Superior temporal gyrus (tissue), 1 donor: ENCODE measurements around the gene ARID4B.
"Not testable (repeated sequence)": the region's sequence is repeated elsewhere in the genome, so short reads cannot be mapped to it uniquely, and the experiment has no call there.

ENCODE experiments used
- DNase-seq: peaks from one replicate; pipeline ENCODE4 v3.0.0-alpha.2; 2016; ENCODE audit errors: extremely low spot score

The ARID4B gene

DNA sequence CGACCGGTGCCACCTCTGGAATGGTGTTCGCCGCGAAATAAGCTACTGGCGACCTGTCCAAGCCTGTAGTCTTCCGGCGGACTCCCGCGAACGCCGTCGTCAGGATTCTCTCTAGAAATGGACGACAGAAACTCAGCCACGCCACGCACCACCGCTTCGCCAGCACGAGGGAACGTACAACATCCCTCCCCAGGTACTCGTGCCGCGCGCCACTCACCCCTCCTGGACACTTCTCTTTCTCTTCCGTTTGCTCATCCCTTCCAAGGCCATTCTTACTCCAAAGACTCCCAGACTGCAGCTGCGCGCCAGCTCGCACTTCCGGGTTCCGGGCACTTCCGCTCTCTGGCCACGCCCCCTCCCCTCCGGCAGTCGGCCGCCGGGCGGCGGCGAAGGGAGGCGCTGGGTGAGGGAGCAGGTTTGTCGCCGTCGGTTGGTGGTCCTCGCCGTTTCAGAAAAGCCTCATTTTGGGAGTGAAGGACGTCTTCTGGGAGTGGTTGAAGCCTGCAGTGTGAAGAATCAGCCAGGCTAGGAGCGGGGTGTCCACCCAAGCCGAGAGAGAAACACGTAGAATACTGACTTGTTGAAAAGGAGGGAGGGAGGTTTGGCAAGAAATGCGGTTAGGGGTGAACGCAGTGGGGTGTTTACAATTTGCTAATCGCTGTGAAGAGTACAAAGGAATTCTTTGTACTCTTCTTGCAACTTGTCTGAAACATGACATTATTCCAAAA is 166.9 kb downstream of the ARID4B start, which contains the start of gene RBM34:
Gene RBM34, minus strand, starts transcription at position 294 of the 728 bp plus-strand sequence. Its CDS starts 24 bp downstream, at position 270.
- peak; percentile 95 for DNase-seq

DNA sequence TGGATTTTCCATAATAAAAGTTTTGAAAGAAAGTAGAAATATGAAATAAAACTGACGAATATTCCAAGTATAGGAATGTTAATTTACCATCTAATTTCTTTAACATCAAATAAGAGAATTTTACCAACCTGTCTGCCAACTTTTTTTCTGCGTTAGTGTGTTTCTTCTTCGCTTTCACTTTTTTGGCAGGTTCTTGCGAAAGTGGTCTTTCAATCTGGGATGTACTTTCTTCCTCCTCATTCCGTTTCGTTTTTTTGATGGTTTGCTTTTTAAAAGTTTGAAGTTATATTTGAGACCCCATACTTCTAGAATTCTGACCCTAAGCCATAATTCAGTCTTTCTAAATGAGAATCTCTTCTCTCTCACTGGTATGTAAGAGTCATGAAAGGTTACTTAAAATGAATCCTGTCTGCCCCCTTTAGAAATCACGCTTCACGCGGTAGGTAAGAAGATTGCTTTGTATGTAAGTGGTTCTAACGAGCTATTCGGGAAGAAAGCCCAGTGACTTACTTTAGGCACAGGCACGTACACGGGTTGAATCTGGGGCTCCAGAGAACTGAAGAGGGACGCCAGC is 167.5 kb downstream of the ARID4B start:
- DNase-seq = no peak

DNA sequence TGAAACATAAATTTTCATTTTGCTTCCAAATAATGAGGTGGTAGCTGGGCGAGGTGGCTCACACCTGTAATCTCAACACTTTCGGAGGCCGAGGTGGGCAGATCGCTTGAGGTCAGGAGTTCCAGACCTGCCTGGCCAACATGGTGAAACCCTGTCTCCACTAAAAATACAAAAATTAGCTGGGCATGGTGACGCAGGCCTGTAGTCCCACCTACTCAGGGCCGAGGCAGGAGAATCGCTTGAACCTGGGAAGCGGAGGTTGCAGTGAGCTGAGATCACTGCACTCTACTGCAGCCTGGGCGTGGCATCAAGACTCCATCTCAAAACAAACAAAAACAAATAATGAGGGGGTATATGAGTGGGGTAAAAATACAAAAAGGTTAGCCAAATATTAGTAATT is 168.0 kb downstream of the ARID4B start:
- DNase-seq = not testable (repeated sequence)

DNA sequence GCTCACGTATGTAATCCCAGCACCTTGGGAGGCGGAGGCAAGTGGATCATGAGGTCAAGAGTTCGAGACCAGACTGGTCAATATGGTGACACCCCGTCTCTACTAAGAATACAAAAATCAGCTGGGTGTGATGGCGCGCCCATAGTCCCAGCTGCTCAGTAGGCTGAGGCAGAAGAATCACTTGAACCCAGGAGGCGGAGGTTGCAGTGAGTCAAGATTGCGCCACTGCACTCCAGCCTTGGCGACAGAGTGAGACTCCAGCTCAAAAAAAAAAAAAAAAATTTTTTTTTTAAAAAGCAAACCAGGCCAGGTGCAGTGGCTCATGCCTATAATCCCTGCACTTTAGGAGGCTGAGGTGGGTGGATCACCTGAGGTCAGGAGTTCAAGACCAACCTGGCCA is 168.7 kb downstream of the ARID4B start:
- DNase-seq = not testable (repeated sequence)

DNA sequence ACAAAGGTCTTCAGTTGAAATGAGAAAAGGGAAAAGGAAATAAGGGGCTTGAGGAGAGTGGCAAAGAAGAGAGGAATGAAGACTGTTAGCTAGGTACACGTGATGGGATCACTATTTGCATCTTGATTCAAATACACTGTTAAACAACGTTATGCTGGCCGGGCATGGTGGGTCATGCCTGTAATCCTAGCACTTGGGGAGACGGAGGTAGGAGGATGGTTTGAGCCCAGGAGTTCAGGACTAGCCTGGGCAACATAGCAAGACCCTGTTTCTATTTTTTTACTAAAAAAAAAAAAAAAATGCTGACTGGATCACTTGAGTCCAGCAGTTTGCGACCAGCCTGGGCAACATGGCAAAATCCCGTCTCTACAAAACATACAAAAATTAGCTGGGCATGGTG is 169.3 kb downstream of the ARID4B start:
- no peak for DNase-seq

DNA sequence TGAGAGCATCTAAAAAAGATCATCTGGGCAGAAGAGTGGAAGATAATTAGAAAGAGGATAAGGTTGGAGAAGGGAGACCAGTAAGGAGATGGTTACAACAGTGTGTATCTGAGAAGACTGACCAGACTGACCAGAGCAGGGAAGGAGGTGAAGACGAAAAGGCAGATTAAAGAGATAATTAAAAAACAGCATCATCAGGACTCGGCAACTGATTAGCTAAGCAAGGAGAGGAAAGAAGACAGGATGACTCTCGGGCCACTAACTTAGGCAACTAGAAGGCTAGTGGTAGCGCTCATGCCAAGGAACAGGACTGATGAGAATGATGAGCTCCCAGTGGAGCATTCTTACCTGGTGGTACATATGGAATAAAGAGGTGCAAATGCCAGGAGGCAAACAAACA is 170.8 kb downstream of the ARID4B start:
- no peak for DNase-seq

DNA sequence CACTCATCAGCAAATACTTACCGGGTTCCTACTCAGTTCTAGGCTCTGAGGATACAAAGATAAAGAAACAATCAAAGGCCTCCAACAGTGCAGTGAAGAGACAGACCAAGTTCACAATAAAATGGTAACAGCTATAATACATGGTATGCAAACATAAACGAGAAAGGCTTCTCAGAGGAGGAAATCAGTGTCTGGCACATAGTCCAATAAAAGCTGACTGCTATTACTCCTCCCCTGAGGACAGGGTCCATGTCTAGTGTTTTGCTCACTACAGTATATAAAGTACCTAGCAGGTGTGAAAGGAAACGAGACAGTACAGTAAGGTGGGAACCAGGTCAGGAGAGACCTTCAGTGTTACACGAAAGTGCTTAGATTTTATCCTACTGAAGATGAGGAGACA is 171.2 kb downstream of the ARID4B start:
- no peak for DNase-seq

DNA sequence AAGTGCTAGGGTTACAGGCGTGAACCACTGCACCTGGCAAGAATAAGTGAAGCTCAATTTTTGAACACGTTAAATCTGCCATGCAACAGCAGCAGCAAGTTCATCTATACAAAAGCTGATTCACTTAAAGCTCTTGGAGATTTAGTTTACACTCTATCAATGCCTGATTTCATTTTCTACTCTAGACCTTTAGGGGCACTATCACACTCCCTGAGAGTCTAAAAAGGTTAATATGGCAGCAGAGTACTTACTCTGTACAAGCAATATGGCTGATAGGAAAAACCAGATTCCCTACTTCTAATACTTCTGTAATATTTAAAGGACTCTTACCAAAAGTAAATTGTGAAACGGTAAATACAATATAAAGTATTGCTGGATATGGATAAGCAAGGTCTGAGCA is 171.7 kb downstream of the ARID4B start:
- no peak for DNase-seq

DNA sequence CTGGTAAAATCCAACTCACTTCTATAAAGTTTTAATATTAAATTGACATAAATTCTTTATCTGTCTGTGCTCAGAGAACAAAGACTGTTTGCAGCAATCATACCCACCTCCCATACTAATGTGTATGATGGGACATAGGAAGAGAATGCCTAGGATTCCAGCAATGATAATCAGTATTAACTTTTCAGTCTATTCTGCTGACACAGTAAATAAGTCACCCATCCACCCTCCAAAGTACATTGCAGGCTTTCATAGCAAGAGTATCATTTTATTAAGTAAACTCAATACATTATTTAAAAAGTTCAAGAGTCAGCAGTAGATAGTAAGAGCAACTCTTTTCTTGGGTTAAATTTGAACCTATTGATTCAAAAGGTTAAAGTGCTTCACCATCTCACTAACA is 175.7 kb downstream of the ARID4B start:
- DNase-seq = no peak

DNA sequence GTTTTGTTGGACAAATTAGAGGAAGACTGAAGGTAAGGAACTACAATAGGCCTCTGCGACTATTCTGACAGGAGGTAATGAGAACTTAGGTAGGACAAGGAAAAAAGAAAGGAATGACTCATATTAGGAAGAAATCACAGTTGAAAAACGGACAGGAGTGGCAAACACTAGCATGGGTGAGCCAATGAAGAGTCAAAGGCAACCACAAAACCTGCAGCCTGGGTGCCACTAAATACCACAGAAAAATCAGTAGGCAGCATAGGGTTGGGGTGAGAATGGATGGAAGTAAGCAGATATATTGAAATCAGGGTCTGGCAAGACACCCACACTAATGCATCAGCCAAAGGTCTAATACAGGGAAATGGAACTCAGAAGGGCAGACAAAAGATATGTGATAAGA is 176.9 kb downstream of the ARID4B start:
- DNase-seq = no peak

DNA sequence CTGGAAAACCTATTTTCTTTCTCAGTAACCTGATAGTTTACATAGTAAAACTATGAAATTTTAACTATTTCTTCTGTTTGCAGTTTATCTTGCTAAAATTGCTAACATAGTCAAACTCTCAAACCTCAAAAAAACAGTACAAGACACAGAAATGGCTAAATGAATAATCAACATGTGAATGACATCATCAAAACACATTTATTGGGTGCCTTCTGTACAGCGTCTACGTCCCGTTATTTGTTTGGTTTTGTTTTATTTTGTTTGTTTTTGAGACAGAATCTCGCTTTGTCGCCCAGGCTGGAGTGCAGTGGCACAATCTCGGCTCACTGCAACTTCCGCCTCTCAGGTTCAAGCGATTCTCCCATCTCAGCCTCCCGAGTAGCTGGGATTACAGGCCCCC is 178.2 kb downstream of the ARID4B start:
- no peak for DNase-seq

DNA sequence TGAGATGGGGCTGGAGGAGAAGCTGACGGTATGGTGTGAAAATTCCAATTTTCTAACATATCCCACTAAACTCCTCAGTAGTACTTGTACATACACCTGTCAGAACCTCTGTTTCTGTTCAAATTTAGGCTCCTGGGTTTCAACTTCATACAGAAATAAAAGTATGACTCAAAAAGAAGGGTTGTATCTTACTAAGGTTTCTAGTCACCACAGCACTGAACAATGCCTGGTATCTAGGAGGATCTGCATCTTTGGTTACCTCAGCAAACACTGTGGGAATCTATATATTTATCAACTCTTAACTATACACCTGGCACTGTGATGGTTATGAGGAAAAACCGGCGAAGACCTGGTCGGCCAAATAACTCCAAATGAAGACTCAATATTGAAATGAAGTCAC is 180.7 kb downstream of the ARID4B start:
- DNase-seq = no peak

DNA sequence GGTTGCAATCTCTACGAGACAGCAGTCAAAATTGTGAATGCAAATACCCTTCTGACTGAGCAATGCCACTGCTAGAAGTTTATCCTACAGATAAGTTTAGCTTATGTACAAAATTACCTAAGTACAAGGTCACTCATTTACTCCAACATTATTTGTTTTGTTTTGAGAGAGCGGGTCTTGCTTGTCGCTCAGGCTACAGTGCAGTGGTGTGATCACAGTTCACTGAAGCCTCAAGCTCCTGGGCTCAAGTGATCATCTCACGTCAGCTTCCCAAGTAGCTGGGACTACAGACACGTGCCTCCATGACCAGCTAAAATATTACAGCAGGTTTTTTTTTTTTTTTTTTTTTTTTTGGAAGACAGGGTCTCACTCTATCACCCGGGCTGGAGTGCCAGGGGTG is 182.3 kb downstream of the ARID4B start:
- no peak for DNase-seq

DNA sequence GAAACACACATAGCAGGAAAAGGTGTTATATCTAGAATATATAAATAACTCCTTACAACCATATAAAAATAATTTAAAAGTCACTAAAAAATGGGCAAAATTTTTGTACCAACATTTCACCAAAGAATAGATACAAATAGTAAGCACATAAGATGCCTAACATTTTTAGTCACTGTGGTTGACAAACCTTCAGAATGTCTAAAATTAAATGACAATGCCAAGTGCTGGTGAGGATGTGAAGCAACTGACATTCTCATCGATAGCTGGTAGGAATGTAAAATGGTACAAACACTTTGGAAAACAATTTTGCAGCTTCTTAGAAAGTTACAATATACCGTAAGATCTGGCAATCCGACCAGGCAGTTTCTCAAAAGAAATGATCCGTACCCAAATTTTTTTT is 185.0 kb downstream of the ARID4B start:
- no peak for DNase-seq

DNA sequence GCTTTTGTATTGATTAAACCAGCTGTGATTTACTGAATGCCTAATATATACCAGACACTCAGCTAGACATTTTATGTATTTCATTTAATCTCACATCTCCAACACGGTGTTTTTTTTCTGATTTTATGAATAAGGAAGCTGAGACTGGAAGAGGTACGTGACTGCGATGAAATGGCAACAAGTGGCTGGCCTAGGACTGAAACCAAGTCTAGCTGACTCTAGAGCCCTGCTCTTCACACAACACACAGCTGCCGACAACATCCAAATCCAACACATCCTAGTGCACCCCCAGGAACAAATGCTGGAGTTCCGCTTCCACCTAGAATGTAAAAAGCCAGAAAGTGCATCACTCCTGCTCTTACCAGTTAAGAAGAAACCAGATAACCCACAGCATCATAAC is 188.7 kb downstream of the ARID4B start:
- DNase-seq = no peak

DNA sequence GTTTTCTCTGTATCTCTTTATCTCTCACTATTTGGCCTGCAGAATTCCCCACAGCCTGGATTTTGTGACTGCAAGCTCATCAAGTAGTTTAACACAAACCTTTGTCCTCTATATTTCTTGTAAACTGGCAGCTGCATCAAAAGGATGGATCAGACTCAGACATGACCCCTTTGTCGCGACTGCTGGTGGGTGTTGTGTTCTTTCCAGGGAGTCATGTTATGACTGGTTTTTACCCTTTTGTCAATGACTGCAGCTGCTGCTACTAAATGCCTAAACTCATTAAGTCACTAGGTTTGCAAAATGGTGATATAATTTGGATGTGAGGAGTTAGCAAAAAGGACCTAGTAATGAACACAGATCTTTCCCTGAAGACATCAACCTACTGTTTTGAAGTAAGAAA is 189.2 kb downstream of the ARID4B start:
- no peak for DNase-seq

DNA sequence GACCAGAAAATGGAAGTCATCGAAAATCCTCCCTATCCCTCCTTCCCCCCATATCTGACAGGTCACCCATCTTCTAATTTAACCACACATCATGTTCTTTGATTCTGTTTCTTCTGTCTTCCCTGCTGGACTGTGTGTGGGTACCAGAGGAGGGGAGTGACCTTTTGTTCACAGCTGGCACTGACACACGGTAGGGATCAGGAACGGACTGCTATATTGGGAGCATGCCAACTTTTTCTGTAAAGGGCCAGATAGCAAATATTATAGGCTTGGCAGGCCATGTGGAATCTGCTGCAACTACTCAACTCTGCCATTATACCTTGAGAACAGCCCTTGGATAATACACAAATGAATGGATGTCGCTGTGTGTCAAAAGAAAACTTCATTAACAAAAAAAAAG is 191.9 kb downstream of the ARID4B start:
- no peak for DNase-seq

DNA sequence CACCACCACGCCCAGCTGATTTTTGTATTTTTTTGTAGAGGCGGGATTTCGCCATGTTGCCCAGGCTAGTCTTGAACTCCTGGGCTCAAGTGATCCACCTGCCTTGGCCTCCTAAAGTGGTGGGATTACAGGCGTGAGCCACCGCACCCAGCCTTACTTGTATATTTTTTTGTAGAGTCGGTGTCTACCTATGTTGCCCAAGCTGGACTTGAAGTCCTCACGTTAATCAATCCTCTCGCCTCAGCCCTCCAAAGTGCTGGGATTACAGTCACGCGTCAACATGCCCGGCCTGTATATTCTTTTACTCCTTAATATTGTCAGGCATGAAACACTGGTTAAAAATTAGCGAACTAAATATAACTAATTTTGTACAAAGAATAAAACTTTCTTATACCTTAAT is 193.8 kb downstream of the ARID4B start:
- DNase-seq = no peak

DNA sequence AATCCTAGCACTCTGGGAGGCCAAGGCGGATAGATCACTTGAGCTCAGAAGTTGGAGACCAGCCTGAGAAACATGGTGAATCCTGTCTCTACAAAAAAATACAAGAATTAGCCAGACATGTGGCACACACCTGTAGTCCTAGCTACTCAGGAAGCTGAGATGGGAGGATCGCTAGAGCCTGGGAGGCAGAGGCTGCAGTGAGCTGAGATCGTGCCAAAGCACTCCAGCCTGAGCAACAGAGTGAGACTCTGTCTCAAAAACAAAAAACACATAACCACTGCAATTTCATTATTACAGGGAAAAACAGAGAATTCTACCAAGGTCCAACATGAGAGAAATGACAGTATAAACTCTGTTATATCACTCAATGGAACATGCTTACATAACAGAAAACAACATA is 194.9 kb downstream of the ARID4B start:
- DNase-seq = no peak

DNA sequence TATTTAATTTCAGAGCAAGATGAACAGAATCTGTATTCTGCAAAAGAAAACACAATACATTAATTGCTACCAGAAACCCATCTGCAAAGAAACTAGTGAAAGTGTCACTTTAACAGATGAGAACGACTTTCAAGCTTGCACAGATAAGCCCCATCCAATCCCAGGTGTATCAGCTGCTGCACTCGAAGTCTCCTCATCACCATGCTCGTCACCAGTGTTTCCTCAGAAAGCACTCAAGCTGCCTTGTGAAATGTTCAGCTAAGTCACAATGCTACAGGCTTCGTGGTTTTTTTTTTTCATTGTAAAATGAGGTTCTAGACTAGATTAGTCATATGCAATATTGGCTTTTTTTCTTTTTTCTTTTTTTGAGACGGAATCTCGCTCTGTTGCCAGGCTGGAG is 196.0 kb downstream of the ARID4B start:
- DNase-seq = no peak

DNA sequence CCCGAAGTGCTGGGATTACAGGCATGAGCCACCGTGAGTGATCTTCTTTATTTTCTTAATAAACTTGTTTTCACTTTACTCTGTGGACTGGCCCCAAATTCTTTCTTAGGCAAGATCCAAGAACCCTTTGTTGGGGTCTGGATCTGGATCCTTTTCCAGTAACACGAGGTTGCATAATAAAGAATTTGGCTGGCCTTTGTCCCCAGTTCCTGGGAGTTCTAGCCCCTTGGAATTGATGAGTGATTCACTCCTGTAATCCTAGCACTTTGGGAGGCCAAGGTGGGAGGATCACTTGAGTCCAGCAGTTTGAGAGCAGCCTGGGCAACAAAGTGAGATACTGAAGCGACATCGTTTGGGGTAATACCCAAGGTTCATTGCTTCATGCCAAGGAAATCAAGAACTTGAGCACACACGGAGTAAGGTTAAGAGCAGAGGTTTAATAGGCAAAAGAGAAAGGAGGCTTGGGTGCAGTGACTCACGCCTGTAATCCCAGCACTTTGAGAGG is 197.2 kb downstream of the ARID4B start:
- no peak for DNase-seq

DNA sequence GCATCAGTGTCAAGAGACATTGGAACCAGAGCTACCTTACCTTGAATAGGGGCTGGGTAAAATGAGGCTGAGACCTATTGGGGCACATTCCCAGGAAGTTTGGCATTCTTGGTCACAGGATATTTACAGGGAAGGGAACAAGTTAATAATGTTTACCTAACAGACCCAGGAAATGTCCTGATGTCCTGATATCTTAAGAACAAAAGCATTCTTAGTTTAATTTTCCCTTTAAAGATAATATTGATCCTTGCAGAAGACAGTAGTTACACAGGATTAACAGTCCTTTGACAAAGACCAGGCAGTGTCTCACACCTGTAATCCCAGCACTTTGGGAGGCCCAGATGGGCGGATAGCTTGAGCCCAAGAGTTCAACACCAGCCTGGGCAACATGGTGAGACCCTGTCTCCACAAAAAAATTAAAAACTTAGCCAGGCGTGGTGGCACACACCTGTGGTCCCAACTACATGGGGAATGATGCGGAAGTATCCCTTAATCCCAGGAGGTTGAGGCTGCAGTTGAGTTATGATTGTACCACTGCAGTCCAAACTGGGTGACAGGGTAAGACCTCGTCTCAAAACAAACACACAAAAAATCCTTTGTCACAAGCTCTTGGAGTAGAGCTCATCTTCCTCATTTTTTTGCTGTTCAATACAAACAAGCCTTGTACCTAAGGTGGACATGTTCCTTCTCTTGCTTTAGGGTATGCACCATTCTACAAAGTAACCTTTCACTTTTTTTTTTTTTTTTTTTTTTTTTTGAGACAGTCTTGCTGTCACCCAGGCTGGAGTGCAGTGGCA is 198.0 kb downstream of the ARID4B start:
- no peak for DNase-seq
